ENCODE measurements around the gene BUD23. TPM values are rescaled to one million over a fixed set of nuclear protein-coding genes. Genes with fewer than 3 reads are reported as not detected.

The BUD23 gene
- total RNA-seq, 1 experiment from 2014 or later = 168 TPM

- ATAC-seq (no peak), DNase-seq (ENCODE audit: low read depth, low spot score) (no peak)
- Histone ChIP-seq H3K79me2 (ENCODE audit: insufficient read depth, low read length) (no peaks in the 10 kb centered on the region), H4K20me1 (ENCODE audit: insufficient read depth) (no peaks in the 10 kb centered on the region), H3K27me3 (ENCODE audit: insufficient read depth, low read length) (no peaks in the 10 kb centered on the region), H3K9me2 (ENCODE audit: insufficient read depth) (no peaks in the 10 kb centered on the region), H3K27ac (ENCODE audit: low read depth, low read length) (no peak overlapping the region), H2AFZ (ENCODE audit: low read depth, low read length, poor library complexity, severe bottlenecking) (no peak overlapping the region), H3K9me3 (ENCODE audit: control insufficient read depth in 1 of 2, insufficient read depth in 1 of 2, low read depth in 1 of 2, low read length in 2 of 2) (no peaks in the 10 kb centered on the region; a peak in 1 of 4 replicates), H3K4me2 (ENCODE audit: low read length) (no peak overlapping the region), H3K4me3 (replicated peaks in 1 of 2; ENCODE audit: low read depth in 1 of 2, low read length in 2 of 2) (no peak overlapping the region), H3K4me1 (ENCODE audit: control insufficient read depth in 1 of 2, insufficient read depth in 2 of 2, low read length in 2 of 2) (peaks cover 11 to 22% of the 10 kb centered on the region in 2 experiments; a peak in 3 of 4 replicates), H3K36me3 (ENCODE audit: control insufficient read depth in 1 of 2, insufficient read depth in 2 of 2, low read length in 2 of 2) (peaks cover 0 to 5% of the 10 kb centered on the region in 2 experiments; a peak in 1 of 4 replicates), H3K9ac (ENCODE audit: low read length) (no peak overlapping the region)
- no peak for TF ChIP-seq CTCF (IDR thresholded peaks at IDR 0.05 in 2 of 3, conservative IDR thresholded peaks at IDR 0.05 in 1 of 3; ENCODE audit: borderline replicate concordance in 1 of 3, insufficient read depth in 1 of 3, low read depth in 2 of 3, low read length in 2 of 3)
- ChIA-PET POLR2A (no interaction called here), RAD21 (ENCODE audit: low non-redundant PET in 1 of 2, low total read pairs in 2 of 2, uncharacterized antibody in 2 of 2, unreplicated experiment in 2 of 2) (no interaction called here), CTCF (no interaction called here)
- intact Hi-C loops (cut with micrococcal nuclease) = no loop called here
- no TSS peak for BruUV-seq (replicated peaks)
These were observed 12.1 kb upstream of the BUD23 start for GRCh38 chr7:73671322-73671661.

GRCh38 chr7:73671857-73672445 is 11.4 kb upstream of the BUD23 start:
- Histone ChIP-seq H4K20me1 (ENCODE audit: insufficient read depth) (no peaks in the 10 kb centered on the region), H3K4me3 (replicated peaks in 1 of 2; ENCODE audit: low read depth in 1 of 2, low read length in 2 of 2) (no peak overlapping the region), H3K9me3 (ENCODE audit: control insufficient read depth in 1 of 2, insufficient read depth in 1 of 2, low read depth in 1 of 2, low read length in 2 of 2) (no peaks in the 10 kb centered on the region; a peak in 1 of 4 replicates), H3K79me2 (ENCODE audit: insufficient read depth, low read length) (no peaks in the 10 kb centered on the region), H3K9ac (ENCODE audit: low read length) (no peak overlapping the region), H2AFZ (ENCODE audit: low read depth, low read length, poor library complexity, severe bottlenecking) (no peak overlapping the region), H3K36me3 (ENCODE audit: control insufficient read depth in 1 of 2, insufficient read depth in 2 of 2, low read length in 2 of 2) (peaks cover 0 to 5% of the 10 kb centered on the region in 2 experiments; a peak in 1 of 4 replicates), H3K27ac (ENCODE audit: low read depth, low read length) (no peak overlapping the region), H3K4me1 (ENCODE audit: control insufficient read depth in 1 of 2, insufficient read depth in 2 of 2, low read length in 2 of 2) (peaks cover 10 to 17% of the 10 kb centered on the region in 2 experiments; a peak in 3 of 4 replicates), H3K27me3 (ENCODE audit: insufficient read depth, low read length) (no peaks in the 10 kb centered on the region), H3K9me2 (ENCODE audit: insufficient read depth) (no peaks in the 10 kb centered on the region), H3K4me2 (ENCODE audit: low read length) (no peak overlapping the region)
- CTCF ChIA-PET = no interaction called here
- no peak for DNase-seq (ENCODE audit: low read depth, low spot score)
- POLR2A ChIA-PET = no interaction called here
- intact Hi-C loops (cut with micrococcal nuclease) = no loop called here
- ATAC-seq = no peak
- BruUV-seq (replicated peaks) = no TSS peak
- RAD21 ChIA-PET (ENCODE audit: low non-redundant PET in 1 of 2, low total read pairs in 2 of 2, uncharacterized antibody in 2 of 2, unreplicated experiment in 2 of 2) = no interaction called here
- TF ChIP-seq CBX3 (IDR thresholded peaks at IDR 0.05; ENCODE audit: low read depth) = no peak
- no peak for TF ChIP-seq ELF1 (IDR thresholded peaks at IDR 0.05; ENCODE audit: borderline replicate concordance, low read depth)
- TF ChIP-seq YY1 (IDR thresholded peaks at IDR 0.05; ENCODE audit: extremely low read depth, insufficient replicate concordance, low read depth, low read length) = no peak
- no peak for TF ChIP-seq RAD21 (IDR thresholded peaks at IDR 0.05; ENCODE audit: low read depth)
- no peak for TF ChIP-seq POLR2A (IDR thresholded peaks at IDR 0.05; ENCODE audit: borderline replicate concordance, extremely low read depth, insufficient read depth, insufficient read length)
- no peak for TF ChIP-seq EZH2phosphoT487 (IDR thresholded peaks at IDR 0.05; ENCODE audit: borderline replicate concordance)
- no peak for TF ChIP-seq EGR1 (IDR thresholded peaks at IDR 0.05; ENCODE audit: low read depth)
- TF ChIP-seq ZFX (IDR thresholded peaks at IDR 0.05) = no peak
